ENCODE results near the gene MCF2L.
"Not testable (repeated sequence)": the region's sequence is repeated elsewhere in the genome, so short reads cannot be mapped to it uniquely, and the experiment has no call there.

MCF2L gene, protein sequence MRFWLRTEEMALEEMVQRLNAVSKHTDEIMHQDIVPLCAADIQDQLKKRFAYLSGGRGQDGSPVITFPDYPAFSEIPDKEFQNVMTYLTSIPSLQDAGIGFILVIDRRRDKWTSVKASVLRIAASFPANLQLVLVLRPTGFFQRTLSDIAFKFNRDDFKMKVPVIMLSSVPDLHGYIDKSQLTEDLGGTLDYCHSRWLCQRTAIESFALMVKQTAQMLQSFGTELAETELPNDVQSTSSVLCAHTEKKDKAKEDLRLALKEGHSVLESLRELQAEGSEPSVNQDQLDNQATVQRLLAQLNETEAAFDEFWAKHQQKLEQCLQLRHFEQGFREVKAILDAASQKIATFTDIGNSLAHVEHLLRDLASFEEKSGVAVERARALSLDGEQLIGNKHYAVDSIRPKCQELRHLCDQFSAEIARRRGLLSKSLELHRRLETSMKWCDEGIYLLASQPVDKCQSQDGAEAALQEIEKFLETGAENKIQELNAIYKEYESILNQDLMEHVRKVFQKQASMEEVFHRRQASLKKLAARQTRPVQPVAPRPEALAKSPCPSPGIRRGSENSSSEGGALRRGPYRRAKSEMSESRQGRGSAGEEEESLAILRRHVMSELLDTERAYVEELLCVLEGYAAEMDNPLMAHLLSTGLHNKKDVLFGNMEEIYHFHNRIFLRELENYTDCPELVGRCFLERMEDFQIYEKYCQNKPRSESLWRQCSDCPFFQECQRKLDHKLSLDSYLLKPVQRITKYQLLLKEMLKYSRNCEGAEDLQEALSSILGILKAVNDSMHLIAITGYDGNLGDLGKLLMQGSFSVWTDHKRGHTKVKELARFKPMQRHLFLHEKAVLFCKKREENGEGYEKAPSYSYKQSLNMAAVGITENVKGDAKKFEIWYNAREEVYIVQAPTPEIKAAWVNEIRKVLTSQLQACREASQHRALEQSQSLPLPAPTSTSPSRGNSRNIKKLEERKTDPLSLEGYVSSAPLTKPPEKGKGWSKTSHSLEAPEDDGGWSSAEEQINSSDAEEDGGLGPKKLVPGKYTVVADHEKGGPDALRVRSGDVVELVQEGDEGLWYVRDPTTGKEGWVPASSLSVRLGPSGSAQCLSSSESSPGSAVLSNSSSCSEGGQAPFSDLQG

GRCh38 chr13:112968910-112969691 is at the start of gene MCF2L:
TSS of gene MCF2L (plus strand) at chr13:112969214. CDS start at chr13:112969380, 166 bp downstream.
- peak; percentile 82 for DNase-seq

- DNase-seq, result no peak
Observed at GRCh38 chr13:112923962-112924361, 45.1 kb upstream of the MCF2L start.

DNA sequence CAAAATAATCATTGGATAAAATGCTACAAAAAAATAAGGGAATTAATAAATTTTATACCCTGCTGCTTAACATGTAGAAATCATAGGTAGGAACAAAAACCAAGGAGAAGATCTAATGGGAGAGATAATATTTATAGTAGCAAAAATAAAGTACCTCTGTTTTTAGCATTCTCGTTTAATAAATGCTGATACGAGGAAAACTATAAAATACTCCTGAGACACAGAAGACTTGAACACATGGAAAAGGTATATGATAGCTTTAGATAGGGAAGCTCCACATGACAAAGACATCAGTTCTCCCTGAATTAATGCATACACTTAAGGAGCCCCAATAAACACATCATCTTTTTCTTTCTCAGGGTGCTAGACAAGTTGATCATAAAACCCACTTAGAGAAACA is 44.6 kb upstream of the MCF2L start:
- no peak for DNase-seq

GRCh38 chr13:112926003-112926402 is 43.0 kb upstream of the MCF2L start:
- DNase-seq, result no peak

GRCh38 chr13:112926993-112927392 is 42.0 kb upstream of the MCF2L start:
- DNase-seq, result no peak

- DNase-seq, result no peak
Observed at GRCh38 chr13:112928020-112928971, 40.7 kb upstream of the MCF2L start.

GRCh38 chr13:112928972-112929782 is 39.8 kb upstream of the MCF2L start:
- no peak for DNase-seq

DNA sequence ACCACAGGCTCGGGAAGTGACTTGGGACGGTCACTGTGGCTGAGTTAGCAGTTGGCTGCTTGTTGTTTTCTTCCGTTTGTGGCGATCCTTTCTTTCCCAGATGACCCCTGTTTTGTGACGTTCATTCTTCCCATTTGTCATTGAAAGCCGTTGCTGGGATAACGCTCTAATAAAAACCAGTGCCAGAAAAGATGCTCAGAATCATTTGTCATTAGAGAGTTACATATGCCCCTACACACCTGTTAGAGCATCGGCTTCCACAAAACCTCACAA is 39.3 kb upstream of the MCF2L start:
- no peak for DNase-seq

DNA sequence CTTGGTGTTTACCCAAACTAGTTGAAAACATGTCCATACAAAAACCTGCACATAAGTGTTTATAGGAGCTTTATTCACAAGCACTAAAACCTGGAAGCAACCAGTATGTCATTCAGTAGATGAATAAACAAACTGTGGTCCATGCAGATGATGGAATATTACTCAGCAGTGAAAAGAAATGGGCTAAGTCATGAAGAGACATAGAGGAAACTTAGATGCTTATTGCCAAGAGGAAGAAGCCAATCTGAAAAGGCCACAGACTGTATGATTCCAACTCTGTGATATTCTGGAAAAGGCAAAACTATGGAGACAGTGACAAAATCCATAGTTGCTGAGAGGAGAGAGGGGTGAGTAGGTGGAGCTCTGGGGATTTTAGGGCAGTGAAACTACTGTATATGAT is 38.8 kb upstream of the MCF2L start:
- DNase-seq, result no peak

GRCh38 chr13:112931028-112931934 is 37.7 kb upstream of the MCF2L start:
- DNase-seq, result no peak

GRCh38 chr13:112932971-112933370 is 36.0 kb upstream of the MCF2L start:
- no peak for DNase-seq

DNA sequence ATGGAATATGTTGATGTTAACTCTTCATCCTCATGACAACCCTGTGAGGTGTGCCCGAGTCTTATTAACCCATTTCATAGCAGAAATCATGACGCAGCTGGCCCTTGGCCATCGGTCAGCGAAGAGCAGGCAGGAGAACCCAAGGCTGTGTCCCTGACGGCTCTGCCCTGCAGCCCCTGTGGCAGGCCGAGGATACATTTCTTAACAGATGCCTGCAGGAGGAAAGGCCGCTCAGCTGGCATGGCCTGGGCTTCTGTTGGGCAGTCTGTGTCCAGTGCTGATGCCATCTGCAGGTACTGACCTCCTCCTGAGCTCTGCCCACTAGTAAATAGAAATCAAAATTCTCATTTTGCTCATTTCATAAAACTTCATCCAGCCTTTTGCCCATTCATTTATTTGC is 35.4 kb upstream of the MCF2L start:
- DNase-seq, result no peak

- no peak for DNase-seq
Observed at GRCh38 chr13:112934078-112934477, 34.9 kb upstream of the MCF2L start.

GRCh38 chr13:112938680-112939079 is 30.3 kb upstream of the MCF2L start:
- no peak for DNase-seq

DNA sequence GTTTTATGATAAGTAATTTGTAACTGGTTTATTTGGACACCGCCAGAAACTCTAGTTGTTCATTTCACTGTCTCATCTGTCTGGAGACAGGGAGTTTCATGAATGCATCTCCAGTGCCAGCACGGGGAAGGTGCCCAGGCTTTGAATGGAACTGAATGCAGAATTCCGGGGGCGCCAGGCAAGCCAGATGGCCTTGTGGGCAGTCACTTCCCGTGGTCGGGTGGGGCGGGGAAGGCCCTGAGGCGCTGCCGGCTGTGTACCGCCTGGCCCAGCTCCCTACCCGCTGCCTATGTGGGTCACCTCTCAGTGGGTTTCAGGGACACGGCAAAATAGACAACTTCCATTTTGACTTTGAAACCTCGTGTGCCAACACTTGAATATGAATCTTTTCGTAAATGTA is 28.8 kb upstream of the MCF2L start:
- no peak for DNase-seq

- DNase-seq, result no peak
Observed at GRCh38 chr13:112941349-112941748, 27.7 kb upstream of the MCF2L start.

- DNase-seq, result not testable (repeated sequence)
Observed at GRCh38 chr13:112941765-112942164, 27.2 kb upstream of the MCF2L start.

- DNase-seq, result peak; percentile 99
Observed at GRCh38 chr13:112942689-112943308, 26.2 kb upstream of the MCF2L start.

Data from CD4-positive, alpha-beta T cell treated with Interleukin-17A for 4 hours (primary cell).